HT1080 (cell line): Measurements from ENCODE around the gene SERP2. TPM values are rescaled to one million over a fixed set of nuclear protein-coding genes. Genes with fewer than 3 reads are reported as not detected.

Experiments used
- DNase-seq: peaks from one replicate; pipeline ENCODE4 v3.0.0-alpha.2; 2015; ENCODE audit warnings: low read depth
- total RNA-seq: library from RNA; depleted of rRNA; stranded (reverse); fragments of >200 nt; shearing (Covaris generic); gene quantifications from 2 replicates; pipeline ENCODE4 v1.2.3, GENCODE V29; 2014; rRNA removed

The SERP2 gene
- total RNA-seq, 1 experiment from 2014 or later: not detected

GRCh38 chr13:44433863-44434765, 60.5 kb downstream of the SERP2 start:
- peak; percentile 24 for DNase-seq

- no peak for DNase-seq
Measured at GRCh38 chr13:44434766-44435141, 61.1 kb downstream of the SERP2 start.

DNA sequence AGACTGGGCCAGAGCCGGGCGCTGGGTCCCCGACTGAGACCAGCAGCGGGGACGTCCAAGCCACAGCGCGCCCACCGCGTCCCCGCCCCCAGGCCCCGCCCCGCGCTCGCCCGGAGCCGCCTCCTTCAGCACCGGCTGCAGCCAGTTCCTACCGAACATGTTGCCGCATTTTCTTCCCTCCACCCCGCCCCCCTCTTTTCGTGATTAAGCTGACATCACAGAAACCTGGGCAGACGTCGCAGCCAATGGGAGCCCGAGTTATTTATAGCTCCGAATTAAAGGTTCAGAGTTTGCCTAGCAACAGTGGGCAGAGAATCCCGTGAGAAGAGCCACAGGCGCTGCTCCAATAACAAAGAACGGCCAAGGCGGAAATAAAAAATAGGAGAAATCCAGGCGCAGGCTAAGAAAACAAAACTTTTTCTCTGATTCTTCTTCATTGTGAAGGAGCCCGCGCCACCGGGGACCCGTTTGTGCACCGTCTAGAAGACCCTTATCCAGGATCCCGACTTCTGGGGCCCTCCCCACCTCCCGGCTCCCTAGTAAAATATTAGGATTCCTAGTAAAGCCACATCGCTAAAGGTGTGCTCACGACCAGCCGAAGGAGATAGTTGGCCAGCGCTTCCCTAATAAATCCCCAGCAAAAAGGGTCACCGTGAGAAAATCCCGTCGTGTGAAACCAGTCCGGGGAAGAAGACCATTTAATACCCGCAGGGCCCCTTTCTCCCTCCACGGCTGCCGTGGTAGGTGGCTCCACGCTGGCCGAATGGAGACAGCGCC, 61.7 kb downstream of the SERP2 start:
- DNase-seq: peak; percentile 96

DNA sequence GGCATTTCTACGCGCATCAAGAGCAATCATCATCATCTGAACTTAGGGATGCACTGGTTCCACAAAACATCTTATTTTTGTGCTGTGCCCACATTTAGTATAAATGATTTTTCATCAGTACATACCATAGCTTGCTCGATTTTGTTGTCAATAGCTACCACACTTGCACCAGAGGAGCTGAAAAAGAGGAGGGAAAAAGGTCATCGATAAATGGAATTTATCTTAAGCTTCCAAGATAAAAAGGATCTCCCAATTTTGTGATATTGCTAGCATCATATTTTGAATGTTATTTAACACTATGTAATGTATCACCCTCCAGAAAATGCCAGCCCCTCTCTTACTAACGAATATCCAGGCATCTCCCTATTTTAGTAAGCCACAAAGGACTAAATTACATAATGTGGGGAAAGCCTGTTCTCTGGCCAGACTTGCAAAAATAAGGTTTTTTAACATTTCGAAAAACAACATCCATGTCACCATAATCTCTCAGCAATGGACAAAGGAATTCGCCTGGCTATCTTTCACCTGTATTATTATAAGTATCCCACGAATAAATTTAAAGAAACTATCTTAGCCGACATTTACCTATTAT, 62.4 kb downstream of the SERP2 start:
- no peak for DNase-seq

- peak; percentile 95 for DNase-seq
Measured at GRCh38 chr13:44436589-44437337, 63.1 kb downstream of the SERP2 start.

- DNase-seq: peak; percentile 71
Measured at GRCh38 chr13:44437356-44438233, 64.0 kb downstream of the SERP2 start.

GRCh38 chr13:44438234-44438579, 64.6 kb downstream of the SERP2 start:
- no peak for DNase-seq

DNA sequence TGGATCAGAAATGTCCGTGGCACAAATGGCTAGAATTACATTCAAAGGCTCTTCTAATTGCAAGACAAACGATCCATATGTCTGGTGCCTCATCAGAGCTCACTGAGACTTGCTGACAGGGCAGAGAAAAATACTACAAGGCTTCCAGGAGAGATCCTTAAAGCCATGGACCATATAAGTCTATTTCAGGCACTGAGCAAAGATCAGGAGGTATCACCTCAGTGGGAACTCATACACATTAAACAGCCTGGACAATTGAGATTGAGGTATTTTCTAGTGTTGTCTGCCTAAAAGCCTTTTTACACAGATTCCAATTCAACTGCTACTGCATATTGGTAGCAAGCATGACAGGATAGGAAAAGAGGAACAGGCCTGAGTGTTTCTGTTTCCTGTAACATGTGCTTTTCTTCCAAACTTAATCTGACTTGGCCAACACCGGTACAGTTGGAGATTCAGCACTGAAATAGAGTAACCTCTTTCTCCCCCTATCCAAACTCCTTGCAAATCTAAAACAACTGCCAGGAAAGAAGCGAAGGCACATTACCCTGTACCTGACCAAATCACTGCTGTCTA, 65.9 kb downstream of the SERP2 start:
- DNase-seq: no peak

GRCh38 chr13:44440046-44440608, 66.5 kb downstream of the SERP2 start:
- DNase-seq: no peak

Other genes starting within 250 kb of the SERP2 start
- gene TSC22D1, start 202.5 kb downstream of the SERP2 start, total RNA-seq: 114 and 148 TPM in 2 replicates